ENCODE results near the gene SLC1A2. TPM values are rescaled to one million over a fixed set of nuclear protein-coding genes. Genes with fewer than 3 reads are reported as not detected.

The SLC1A2 gene
- total RNA-seq, 1 experiment from 2014 or later = 0.50 TPM

DNA sequence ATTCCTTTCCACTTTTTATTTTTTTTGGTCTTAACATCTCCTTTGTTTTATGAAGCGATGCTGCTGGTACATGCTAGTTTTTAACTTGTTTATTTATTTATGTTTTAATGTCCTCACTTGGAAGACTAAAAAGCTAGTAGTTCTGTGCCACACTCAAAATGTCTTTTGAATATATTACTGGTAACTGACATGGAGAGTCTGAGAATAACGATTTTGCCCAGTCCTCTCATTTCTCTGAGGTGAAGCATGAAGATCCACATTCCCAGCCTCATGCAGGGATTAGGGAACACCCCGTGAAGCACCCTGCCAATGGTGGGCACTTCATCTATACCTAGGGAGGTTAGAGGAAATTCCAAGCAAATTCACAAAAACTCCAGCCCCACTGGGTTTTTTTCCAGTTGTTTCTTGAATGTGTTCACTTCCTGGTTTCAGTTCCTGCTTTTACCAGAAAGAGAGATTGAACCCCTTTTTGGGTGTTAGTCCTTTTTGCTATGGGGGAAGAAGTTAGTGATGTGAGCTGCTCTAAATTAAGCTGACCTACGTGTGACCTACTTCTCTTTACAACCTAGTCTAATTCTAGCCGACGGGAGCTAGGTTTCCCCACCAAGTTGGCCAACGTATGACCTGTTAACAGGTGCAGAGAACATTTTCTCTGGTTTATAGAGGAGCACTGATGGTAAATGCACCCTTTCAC, 106.1 kb downstream of the SLC1A2 start (continued):
- TF ChIP-seq, protein P1, sequence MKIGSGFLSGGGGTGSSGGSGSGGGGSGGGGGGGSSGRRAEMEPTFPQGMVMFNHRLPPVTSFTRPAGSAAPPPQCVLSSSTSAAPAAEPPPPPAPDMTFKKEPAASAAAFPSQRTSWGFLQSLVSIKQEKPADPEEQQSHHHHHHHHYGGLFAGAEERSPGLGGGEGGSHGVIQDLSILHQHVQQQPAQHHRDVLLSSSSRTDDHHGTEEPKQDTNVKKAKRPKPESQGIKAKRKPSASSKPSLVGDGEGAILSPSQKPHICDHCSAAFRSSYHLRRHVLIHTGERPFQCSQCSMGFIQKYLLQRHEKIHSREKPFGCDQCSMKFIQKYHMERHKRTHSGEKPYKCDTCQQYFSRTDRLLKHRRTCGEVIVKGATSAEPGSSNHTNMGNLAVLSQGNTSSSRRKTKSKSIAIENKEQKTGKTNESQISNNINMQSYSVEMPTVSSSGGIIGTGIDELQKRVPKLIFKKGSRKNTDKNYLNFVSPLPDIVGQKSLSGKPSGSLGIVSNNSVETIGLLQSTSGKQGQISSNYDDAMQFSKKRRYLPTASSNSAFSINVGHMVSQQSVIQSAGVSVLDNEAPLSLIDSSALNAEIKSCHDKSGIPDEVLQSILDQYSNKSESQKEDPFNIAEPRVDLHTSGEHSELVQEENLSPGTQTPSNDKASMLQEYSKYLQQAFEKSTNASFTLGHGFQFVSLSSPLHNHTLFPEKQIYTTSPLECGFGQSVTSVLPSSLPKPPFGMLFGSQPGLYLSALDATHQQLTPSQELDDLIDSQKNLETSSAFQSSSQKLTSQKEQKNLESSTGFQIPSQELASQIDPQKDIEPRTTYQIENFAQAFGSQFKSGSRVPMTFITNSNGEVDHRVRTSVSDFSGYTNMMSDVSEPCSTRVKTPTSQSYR (CRISPR knock-in tag; IDR thresholded peaks at IDR 0.05) = no peak
- TF ChIP-seq CBFB (CRISPR knock-in tag; IDR thresholded peaks at IDR 0.05; ENCODE audit: low read depth) (no peak), JUN (CRISPR knock-in tag; IDR thresholded peaks at IDR 0.05) (no peak), ZNF423 (CRISPR knock-in tag; IDR thresholded peaks at IDR 0.05) (no peak), ZNF671 (CRISPR knock-in tag; IDR thresholded peaks at IDR 0.05) (no peak), MXD4 (CRISPR knock-in tag; IDR thresholded peaks at IDR 0.05; ENCODE audit: borderline replicate concordance) (no peak)
- TF ChIP-seq, protein P2, sequence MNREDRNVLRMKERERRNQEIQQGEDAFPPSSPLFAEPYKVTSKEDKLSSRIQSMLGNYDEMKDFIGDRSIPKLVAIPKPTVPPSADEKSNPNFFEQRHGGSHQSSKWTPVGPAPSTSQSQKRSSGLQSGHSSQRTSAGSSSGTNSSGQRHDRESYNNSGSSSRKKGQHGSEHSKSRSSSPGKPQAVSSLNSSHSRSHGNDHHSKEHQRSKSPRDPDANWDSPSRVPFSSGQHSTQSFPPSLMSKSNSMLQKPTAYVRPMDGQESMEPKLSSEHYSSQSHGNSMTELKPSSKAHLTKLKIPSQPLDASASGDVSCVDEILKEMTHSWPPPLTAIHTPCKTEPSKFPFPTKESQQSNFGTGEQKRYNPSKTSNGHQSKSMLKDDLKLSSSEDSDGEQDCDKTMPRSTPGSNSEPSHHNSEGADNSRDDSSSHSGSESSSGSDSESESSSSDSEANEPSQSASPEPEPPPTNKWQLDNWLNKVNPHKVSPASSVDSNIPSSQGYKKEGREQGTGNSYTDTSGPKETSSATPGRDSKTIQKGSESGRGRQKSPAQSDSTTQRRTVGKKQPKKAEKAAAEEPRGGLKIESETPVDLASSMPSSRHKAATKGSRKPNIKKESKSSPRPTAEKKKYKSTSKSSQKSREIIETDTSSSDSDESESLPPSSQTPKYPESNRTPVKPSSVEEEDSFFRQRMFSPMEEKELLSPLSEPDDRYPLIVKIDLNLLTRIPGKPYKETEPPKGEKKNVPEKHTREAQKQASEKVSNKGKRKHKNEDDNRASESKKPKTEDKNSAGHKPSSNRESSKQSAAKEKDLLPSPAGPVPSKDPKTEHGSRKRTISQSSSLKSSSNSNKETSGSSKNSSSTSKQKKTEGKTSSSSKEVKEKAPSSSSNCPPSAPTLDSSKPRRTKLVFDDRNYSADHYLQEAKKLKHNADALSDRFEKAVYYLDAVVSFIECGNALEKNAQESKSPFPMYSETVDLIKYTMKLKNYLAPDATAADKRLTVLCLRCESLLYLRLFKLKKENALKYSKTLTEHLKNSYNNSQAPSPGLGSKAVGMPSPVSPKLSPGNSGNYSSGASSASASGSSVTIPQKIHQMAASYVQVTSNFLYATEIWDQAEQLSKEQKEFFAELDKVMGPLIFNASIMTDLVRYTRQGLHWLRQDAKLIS (CRISPR knock-in tag; IDR thresholded peaks at IDR 0.05; ENCODE audit: borderline replicate concordance) = no peak
- TF ChIP-seq, protein P3, sequence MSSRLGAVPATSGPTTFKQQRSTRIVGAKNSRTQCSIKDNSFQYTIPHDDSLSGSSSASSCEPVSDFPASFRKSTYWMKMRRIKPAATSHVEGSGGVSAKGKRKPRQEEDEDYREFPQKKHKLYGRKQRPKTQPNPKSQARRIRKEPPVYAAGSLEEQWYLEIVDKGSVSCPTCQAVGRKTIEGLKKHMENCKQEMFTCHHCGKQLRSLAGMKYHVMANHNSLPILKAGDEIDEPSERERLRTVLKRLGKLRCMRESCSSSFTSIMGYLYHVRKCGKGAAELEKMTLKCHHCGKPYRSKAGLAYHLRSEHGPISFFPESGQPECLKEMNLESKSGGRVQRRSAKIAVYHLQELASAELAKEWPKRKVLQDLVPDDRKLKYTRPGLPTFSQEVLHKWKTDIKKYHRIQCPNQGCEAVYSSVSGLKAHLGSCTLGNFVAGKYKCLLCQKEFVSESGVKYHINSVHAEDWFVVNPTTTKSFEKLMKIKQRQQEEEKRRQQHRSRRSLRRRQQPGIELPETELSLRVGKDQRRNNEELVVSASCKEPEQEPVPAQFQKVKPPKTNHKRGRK (CRISPR knock-in tag; IDR thresholded peaks at IDR 0.05; ENCODE audit: borderline replicate concordance) = no peak

DNA sequence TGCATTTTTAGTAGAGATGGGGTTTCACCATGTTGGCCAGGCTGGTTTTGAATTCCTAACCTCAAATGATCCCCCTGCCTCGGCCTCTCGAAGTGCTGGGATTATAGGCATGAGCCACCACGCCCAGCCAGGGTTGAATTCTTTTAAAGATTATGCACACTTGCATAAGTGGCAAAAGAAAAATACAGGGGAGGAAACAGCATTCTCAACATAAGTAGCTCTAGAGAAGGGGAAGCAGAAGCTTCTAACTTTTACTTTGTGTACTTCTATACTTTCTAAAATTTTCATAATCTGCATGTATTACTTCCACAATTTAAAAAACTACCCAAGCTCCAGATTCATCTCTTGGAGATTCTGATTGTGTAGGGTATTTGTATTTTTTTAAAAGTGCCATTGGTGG, 108.0 kb downstream of the SLC1A2 start:
- CTCF ChIA-PET = interaction anchor here (0.8 to 1.1 kb wide), 2 partner anchors 80 to 441 kb away, joined by 3 to 5 read pairs; no protein-coding TSS in a partner anchor
- DNase-seq (ENCODE audit: low spot score) = no peak
- POLR2A ChIA-PET = no interaction called here
- no peak overlapping the region for H3K4me3 Mint-ChIP-seq
- no peak for ATAC-seq
- no peaks in the 10 kb centered on the region for H3K36me3 Mint-ChIP-seq
- H3K4me1 Mint-ChIP-seq = no peaks in the 10 kb centered on the region
- no peaks in the 10 kb centered on the region for H3K27me3 Mint-ChIP-seq (ENCODE audit: low read depth)
- no peak overlapping the region for H3K27ac Mint-ChIP-seq
- no peaks in the 10 kb centered on the region for H3K9me3 Mint-ChIP-seq
- TF ChIP-seq, protein P4, sequence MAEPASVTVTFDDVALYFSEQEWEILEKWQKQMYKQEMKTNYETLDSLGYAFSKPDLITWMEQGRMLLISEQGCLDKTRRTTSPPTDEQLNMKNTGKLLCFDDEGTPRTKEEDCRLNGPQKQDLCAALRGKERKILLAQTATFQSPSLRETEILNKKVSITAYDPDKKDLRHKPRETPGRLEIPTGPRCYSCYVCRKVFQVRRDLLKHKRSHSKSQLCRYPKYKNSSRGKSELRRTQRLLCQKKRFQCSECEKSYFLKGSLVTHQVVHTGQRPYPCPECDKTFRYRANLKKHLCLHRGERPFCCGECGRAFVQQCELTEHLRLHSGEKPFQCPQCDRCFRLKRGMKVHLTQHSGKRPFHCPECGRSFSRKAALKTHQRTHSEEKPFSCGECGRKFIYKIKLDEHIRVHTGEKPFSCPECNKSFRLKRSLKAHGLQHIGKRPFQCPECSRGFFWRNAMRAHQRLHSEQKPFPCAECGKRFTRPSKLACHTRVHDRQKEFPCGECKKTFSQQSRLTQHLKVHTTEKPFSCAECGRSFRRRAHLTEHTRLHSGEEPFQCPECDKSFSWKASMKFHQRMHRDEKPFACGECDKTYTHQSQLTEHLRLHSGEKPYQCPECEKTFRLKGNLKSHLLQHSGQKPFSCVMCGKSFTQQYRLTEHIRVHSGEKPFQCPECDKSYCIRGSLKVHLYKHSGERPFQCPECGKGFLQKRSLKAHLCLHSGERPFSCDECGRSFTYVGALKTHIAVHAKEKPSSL (CRISPR knock-in tag; conservative IDR thresholded peaks at IDR 0.05) = no peak
- TF ChIP-seq CBFB (CRISPR knock-in tag; IDR thresholded peaks at IDR 0.05; ENCODE audit: low read depth) = no peak
- TF ChIP-seq, protein P5, sequence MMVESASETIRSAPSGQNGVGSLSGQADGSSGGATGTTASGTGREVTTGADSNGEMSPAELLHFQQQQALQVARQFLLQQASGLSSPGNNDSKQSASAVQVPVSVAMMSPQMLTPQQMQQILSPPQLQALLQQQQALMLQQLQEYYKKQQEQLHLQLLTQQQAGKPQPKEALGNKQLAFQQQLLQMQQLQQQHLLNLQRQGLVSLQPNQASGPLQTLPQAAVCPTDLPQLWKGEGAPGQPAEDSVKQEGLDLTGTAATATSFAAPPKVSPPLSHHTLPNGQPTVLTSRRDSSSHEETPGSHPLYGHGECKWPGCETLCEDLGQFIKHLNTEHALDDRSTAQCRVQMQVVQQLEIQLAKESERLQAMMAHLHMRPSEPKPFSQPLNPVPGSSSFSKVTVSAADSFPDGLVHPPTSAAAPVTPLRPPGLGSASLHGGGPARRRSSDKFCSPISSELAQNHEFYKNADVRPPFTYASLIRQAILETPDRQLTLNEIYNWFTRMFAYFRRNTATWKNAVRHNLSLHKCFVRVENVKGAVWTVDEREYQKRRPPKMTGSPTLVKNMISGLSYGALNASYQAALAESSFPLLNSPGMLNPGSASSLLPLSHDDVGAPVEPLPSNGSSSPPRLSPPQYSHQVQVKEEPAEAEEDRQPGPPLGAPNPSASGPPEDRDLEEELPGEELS (CRISPR knock-in tag; IDR thresholded peaks at IDR 0.05) = no peak
- TF ChIP-seq, protein P6, sequence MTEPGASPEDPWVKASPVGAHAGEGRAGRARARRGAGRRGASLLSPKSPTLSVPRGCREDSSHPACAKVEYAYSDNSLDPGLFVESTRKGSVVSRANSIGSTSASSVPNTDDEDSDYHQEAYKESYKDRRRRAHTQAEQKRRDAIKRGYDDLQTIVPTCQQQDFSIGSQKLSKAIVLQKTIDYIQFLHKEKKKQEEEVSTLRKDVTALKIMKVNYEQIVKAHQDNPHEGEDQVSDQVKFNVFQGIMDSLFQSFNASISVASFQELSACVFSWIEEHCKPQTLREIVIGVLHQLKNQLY (CRISPR knock-in tag; IDR thresholded peaks at IDR 0.05) = no peak
- TF ChIP-seq GABPB1 (CRISPR knock-in tag; IDR thresholded peaks at IDR 0.05) = no peak
- TF ChIP-seq MYBL2 (CRISPR knock-in tag; IDR thresholded peaks at IDR 0.05) = no peak
- no peak for TF ChIP-seq CREB1 (CRISPR knock-in tag; IDR thresholded peaks at IDR 0.05)
- TF ChIP-seq, protein P7, sequence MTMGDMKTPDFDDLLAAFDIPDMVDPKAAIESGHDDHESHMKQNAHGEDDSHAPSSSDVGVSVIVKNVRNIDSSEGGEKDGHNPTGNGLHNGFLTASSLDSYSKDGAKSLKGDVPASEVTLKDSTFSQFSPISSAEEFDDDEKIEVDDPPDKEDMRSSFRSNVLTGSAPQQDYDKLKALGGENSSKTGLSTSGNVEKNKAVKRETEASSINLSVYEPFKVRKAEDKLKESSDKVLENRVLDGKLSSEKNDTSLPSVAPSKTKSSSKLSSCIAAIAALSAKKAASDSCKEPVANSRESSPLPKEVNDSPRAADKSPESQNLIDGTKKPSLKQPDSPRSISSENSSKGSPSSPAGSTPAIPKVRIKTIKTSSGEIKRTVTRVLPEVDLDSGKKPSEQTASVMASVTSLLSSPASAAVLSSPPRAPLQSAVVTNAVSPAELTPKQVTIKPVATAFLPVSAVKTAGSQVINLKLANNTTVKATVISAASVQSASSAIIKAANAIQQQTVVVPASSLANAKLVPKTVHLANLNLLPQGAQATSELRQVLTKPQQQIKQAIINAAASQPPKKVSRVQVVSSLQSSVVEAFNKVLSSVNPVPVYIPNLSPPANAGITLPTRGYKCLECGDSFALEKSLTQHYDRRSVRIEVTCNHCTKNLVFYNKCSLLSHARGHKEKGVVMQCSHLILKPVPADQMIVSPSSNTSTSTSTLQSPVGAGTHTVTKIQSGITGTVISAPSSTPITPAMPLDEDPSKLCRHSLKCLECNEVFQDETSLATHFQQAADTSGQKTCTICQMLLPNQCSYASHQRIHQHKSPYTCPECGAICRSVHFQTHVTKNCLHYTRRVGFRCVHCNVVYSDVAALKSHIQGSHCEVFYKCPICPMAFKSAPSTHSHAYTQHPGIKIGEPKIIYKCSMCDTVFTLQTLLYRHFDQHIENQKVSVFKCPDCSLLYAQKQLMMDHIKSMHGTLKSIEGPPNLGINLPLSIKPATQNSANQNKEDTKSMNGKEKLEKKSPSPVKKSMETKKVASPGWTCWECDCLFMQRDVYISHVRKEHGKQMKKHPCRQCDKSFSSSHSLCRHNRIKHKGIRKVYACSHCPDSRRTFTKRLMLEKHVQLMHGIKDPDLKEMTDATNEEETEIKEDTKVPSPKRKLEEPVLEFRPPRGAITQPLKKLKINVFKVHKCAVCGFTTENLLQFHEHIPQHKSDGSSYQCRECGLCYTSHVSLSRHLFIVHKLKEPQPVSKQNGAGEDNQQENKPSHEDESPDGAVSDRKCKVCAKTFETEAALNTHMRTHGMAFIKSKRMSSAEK (CRISPR knock-in tag; IDR thresholded peaks at IDR 0.05; ENCODE audit: borderline replicate concordance) = no peak
